HG03565 (cell line): ENCODE data around the gene C1orf226.
"Not testable (repeated sequence)": the region's sequence is repeated elsewhere in the genome, so short reads cannot be mapped to it uniquely, and the experiment has no call there.

Source experiments
- ATAC-seq: cut with Tn5 transposase; IDR thresholded peaks from one replicate; pipeline ENCODE4 v1.9.1; 2021; ENCODE audit warnings: mild to moderate bottlenecking, moderate library complexity; ENCODE audit not compliant: unreplicated experiment

Gene C1orf226

DNA sequence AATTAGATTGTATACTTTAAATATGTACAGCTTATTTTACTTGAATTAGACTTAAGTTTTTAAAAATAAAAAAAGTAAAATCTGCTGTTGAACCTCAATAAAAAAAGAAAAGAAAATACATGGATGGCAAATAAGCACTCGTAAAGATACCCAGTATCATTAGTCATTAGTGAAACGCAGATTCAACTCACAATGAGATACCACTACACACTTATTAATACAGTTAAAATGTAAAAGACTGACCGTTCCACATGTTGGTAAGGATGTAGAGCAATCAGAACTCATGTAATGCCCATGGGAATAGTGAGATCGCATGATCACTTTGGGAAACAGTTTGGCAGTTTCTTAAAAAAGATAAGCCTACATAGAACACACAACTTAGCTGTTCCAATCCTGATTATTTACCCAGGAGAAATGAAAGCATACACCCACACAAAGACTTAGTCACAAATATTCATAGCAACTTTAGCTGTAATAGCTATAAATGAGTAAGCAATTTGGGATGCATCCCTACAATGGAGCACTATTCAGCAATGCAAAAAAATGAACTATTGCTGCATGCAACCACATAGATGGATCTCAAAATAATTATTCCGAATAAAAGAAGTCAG is 23.1 kb downstream of the C1orf226 start:
- no peak for ATAC-seq

DNA sequence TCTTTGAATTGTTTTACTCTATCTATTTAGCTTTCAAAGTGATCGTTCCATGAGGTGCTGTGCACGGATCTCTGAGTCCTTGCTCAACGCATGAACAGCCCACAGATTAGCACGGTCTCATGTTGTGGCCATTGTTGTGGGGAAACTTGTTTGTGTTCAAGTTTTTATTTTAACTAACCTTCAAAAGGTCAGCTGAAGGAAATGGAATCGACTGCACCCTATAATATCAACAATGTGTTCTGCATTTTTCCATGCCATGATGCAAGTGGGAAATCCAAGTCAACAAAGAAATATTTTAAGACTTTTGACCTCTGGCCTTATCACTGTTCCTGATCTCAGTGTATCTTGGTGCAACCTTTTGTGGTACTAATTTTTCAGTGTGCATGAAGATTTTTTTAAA is 24.3 kb downstream of the C1orf226 start:
- no peak for ATAC-seq

DNA sequence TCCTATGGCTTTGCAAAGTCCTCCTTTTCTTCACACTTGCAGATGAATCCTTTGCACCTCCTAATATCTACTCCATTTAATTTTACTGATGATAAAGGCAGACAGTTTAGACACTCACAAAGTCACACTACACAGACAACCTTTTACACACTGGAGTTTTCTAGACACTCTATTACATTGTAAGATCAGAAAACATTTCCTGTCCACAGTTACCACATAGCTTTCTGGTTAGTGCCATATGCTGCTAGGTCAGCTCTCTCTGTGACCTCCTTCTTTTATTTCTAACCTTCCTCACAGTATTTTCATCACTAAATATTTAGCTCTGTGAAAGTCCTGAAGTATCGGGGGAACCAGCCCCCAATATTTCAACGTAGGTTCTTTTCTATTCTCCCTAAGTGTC is 25.3 kb downstream of the C1orf226 start:
- no peak for ATAC-seq

- no peak for ATAC-seq
Measured at GRCh38 chr1:162407539-162407938, 26.0 kb downstream of the C1orf226 start.

GRCh38 chr1:162412002-162412401 is 30.5 kb downstream of the C1orf226 start, which contains the start of gene SH2D1B:
Gene SH2D1B, minus strand, starts transcription at chr1:162412136. Its CDS starts 120 bp downstream, at chr1:162412016.
- no peak for ATAC-seq

- no peak for ATAC-seq
Measured at GRCh38 chr1:162416215-162416614, 34.7 kb downstream of the C1orf226 start.

DNA sequence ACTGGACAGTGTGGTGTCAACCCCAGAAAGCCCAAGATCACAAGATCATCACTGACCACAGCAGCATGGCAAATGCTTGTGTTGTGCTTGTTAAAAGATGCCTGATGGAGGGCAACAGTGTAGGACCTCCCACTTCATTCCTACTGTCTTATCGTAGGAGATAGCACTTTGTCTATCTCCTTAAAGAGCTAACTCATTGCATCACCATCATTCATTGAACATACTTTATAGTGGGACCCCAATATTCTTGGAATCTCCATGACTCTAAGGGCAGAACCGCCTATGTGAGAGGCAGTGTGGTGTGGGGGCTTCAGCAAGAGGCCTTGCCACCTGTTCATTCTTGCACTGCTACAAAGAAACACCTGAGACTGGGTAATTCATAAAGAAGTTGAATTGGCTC is 35.4 kb downstream of the C1orf226 start:
- ATAC-seq, result no peak

GRCh38 chr1:162417650-162418049 is 36.1 kb downstream of the C1orf226 start:
- ATAC-seq, result no peak

- not testable (repeated sequence) for ATAC-seq
Measured at GRCh38 chr1:162418584-162418983, 37.1 kb downstream of the C1orf226 start.

DNA sequence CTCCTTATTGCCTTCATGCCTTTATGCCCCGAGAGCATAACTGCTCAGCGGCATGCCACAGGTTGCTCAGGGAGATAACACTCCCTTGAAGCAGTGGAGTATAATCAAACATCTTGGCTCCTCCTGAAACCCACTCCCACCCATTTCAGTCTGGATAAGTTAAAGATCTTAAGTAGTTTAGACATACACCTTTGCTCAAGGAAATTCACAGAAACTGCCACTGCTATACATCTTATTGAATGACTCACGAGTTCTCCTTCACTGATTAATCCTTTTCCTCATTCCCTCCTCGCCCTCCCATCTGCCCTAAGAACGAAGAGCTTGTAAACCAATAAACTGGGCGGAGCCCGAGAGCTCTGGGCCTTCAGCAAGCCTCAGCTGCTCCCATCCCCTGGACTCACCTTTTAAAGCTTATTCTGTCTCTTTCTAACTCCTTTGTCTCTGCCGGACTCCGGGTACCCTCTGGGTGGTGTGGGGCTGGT is 38.0 kb downstream of the C1orf226 start:
- not testable (repeated sequence) for ATAC-seq

- no peak for ATAC-seq
Measured at GRCh38 chr1:162420120-162420519, 38.6 kb downstream of the C1orf226 start.

DNA sequence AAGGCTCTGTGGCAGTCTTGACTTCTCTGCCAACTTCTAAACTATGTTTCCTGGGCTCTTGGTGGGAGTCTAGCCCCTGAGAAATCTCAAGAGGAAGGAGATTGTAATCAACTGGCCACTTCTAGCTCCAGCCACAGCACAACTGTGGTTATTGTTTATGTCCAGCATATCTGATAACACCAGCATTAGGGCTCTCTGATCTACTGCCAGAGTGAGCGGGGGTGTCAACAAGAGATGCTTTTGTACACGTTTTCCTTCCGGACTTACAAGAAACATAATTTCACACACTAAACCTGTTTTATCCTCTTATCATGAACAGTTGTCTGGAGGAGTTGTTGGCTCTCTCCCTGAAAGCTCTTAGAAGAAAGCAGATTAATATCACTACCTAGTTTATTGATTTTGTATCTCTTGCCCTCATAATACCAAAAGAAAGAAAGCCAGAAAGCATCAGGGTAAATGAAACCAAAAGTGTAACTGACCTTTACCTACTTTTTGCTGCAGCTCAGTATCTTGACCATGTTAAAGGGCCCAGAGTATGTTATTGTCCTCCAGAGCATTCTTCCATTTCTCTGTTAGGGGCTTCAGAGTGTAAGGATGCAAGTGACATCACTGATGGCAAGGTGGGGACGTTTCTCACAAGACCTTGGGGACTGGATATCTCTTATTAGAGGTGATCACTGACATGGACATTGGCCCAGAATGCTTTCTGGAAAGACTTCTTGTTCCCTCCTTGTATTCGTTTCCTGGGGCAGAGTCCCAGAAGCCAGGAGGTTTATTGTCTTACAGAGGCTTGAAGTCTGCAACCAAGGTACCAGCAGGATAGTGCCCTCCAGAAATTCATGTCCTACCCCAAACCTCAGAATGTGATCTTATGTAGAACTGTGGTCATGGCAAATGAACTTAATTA is 40.0 kb downstream of the C1orf226 start:
- ATAC-seq, result no peak

DNA sequence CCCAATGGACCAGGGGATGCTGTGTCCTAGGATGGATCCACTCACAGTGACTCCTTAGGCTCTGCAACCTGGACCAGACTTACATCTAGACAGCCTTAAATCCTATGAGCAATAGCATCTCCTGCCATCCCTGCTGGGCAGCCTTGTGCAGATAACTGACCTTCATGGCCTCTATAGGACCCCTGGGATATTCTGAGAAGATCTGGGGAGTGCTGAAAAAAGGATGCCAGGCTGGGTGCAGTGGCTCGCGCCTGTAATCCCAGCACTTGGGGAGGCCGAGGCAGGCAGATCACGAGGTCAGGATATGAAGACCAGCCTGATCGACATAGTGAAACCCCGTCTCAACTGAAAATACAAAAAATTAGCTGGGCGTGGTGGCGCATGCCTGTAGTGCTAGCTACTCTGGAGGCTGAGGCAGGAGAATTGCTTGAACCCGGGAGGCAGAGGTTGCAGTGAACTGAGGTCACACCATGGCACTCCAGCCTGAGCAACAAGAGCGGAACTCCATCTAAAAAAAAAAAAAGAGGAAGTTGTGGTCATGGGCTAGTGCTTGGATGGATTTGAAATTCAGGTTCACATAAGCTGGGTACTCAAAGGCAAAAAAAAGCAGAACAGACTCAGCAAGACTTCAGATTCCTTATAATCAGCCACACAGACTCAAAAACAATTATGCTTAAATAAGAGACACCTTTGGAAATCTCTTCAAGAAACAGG is 41.3 kb downstream of the C1orf226 start:
- ATAC-seq, result no peak

GRCh38 chr1:162430583-162430982 is 49.1 kb downstream of the C1orf226 start:
- ATAC-seq, result no peak

DNA sequence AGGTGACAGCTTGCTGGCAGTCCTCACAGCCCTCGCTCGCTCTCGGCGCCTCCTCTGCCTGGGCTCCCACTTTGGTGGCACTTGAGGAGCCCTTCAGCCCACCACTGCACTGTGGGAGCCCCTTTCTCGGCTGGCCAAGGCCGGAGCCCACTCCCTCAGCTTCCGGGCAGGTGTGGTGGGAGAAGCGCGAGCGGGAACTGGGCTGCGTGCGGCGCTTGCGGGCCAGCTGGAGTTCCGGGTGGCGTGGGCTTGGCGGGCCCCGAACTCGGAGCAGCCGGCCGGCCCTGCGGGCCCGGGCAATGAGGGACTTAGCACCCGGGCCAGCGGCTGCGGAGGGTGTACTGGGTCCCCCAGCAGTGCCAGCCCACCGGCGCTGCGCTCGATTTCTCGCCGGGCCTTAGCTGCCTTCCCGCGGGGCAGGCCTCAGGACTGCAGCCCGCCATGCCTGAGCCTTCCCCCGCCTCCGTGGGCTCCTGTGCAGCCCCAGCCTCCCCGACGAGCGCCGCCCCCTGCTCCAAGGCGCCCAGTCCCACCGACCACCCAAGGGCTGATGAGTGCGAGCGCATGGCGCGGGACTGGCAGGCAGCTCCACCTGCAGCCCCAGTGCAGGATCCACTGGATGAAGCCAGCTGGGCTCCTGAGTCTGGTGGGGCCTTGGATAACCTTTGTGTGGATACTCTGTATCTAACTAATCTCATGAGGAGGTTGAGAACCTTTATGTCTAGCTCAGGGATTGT is 51.6 kb downstream of the C1orf226 start:
- ATAC-seq, result not testable (repeated sequence)
